PC-9 (cell line): ENCODE data around the gene RHEB. TPM values are rescaled to one million over a fixed set of nuclear protein-coding genes. Genes with fewer than 3 reads are reported as not detected.

Source experiments
- BruUV-seq: library from RNA; stranded (reverse); fragments of 400-500 nt; replicated peaks from 2 replicates; lab custom pipeline; 2021; lab: Mats Ljungman, UMichigan
- CTCF ChIA-PET: fragments of 300-600 bp; sonication (Branson Sonifier 250); formaldehyde crosslinking; loops from one replicate; lab custom pipeline; 2022; ENCODE audit warnings: antibody characterized with exemption; lab: Charles Lee
- POLR2A ChIA-PET: fragments of 300-600 bp; sonication (Branson Sonifier 250); formaldehyde crosslinking; loops from one replicate; lab custom pipeline; 2022; ENCODE audit warnings: antibody characterized with exemption; ENCODE audit not compliant: unreplicated experiment; lab: Charles Lee
- DNase-seq, 2 experiments: peaks; one replicate each; pipeline versions ENCODE4 v3.0.0 to v3.0.0-alpha.2; 2015 to 2022; ENCODE audit warnings: mixed read lengths in 1 of 2
- H2AFZ ChIP-seq: fragments of 200-600 bp; sonication (generic); 2 replicates; pipeline ENCODE4 v1.8.1; 2017; ENCODE audit warnings: antibody characterized with exemption
- H3F3A ChIP-seq: fragments of 200-600 bp; sonication (generic); 2 replicates; pipeline ENCODE4 v1.8.1; 2017; ENCODE audit warnings: antibody characterized with exemption, mild to moderate bottlenecking, low read depth; ENCODE audit not compliant: insufficient read depth
- H3K27ac ChIP-seq: fragments of 200-600 bp; sonication (generic); 2 replicates; pipeline ENCODE4 v1.6.1; 2016; ENCODE audit warnings: mixed run types
- H3K27me3 ChIP-seq: fragments of 200-600 bp; sonication (generic); 2 replicates; pipeline ENCODE4 v1.6.1; 2016; ENCODE audit warnings: low read depth, mixed run types; ENCODE audit not compliant: insufficient read depth
- H3K36me3 ChIP-seq: fragments of 200-600 bp; sonication (generic); 2 replicates; pipeline ENCODE4 v1.6.1; 2016; ENCODE audit warnings: low read depth, mixed run types
- H3K4me1 ChIP-seq: fragments of 200-600 bp; sonication (generic); replicated peaks from 2 replicates; pipeline ENCODE4 v1.6.1; 2016; ENCODE audit warnings: mixed run types; ENCODE audit not compliant: insufficient read depth
- H3K4me2 ChIP-seq: fragments of 200-600 bp; sonication (generic); 2 replicates; pipeline ENCODE4 v1.6.1; 2017; ENCODE audit warnings: mixed run types
- H3K4me3 ChIP-seq: fragments of 200-600 bp; sonication (generic); 2 replicates; pipeline ENCODE4 v1.6.1; 2016; ENCODE audit warnings: mixed run types
- H3K79me2 ChIP-seq: fragments of 200-600 bp; sonication (generic); 2 replicates; pipeline ENCODE4 v1.6.1; 2017; ENCODE audit warnings: low read depth, mixed run types
- H3K9me2 ChIP-seq: fragments of 200-600 bp; sonication (generic); 2 replicates; pipeline ENCODE4 v1.8.1; 2017; ENCODE audit warnings: mild to moderate bottlenecking; ENCODE audit not compliant: insufficient read depth
- H3K9me3 ChIP-seq: fragments of 200-600 bp; sonication (generic); 2 replicates; pipeline ENCODE4 v1.8.1; 2016; ENCODE audit warnings: low read depth; ENCODE audit not compliant: insufficient read depth
- H4K20me1 ChIP-seq: fragments of 200-600 bp; sonication (generic); 2 replicates; pipeline ENCODE4 v1.8.1; 2017; ENCODE audit not compliant: insufficient read depth
- EZH2 ChIP-seq: fragments of 200-600 bp; sonication (generic); IDR thresholded peaks from 2 replicates; pipeline ENCODE4 v1.8.0; 2017; ENCODE audit warnings: antibody characterized with exemption, low read depth
- intact Hi-C: fragments of 100-400 bp; cut with micrococcal nuclease; formaldehyde crosslinking; loops from one replicate; pipeline ENCODE4 v1.10.0; 2022; ENCODE audit not compliant: unreplicated experiment
- total RNA-seq: library from RNA; stranded (reverse); gene quantifications from 2 replicates; pipeline ENCODE4 v1.2.3, GENCODE V29; 2021
- TF ChIP-seq, protein P1 (sequence below): fragments of 200-600 bp; sonication (generic); conservative IDR thresholded peaks from 2 replicates; pipeline ENCODE4 v1.6.1; 2017; ENCODE audit warnings: mixed run types, antibody characterized with exemption, mild to moderate bottlenecking, moderate library complexity

RHEB gene
- total RNA-seq, 1 experiment from 2014 or later, result 202 TPM

DNA sequence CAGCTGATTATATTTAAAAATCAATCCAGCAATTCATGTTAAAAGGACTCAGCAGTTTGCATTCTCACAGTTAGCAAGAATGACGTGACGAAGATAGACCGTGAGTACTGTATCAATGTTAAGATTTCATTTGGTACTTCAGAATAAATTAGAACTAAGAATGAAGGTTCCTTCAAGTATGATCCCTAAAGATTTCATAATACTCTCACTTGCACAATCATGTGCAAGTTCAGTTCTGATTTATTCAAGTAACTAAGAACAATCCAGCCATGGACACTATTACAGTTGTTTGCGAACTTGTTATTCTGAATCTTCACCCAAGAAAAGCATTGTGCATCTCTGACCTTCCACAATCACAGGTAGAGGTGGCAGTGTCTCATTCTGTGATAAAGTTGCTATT, 7.7 kb downstream of the RHEB start:
- ChIA-PET CTCF (no interaction called here), POLR2A (no interaction called here)
- H3K9me2 ChIP-seq, result no peaks in the 10 kb centered on the region
- peaks cover 100% of the 10 kb centered on the region for H3K79me2 ChIP-seq
- DNase-seq, result no peak
- peaks cover 26% of the 10 kb centered on the region for H3K36me3 ChIP-seq
- intact Hi-C loops, result loop anchor here (5.0 kb wide), 1 partner anchor 160 kb away; no protein-coding TSS in a partner anchor
- H4K20me1 ChIP-seq, result peaks cover 100% of the 10 kb centered on the region
- H3K9me3 ChIP-seq, result no peaks in the 10 kb centered on the region
- no peaks in the 10 kb centered on the region for H3K27me3 ChIP-seq
- H3F3A ChIP-seq, result peaks cover 14% of the 10 kb centered on the region; the same call in 1 of the 2 replicates
- no peak overlapping the region for H3K4me2 ChIP-seq
- TF ChIP-seq, protein P1, sequence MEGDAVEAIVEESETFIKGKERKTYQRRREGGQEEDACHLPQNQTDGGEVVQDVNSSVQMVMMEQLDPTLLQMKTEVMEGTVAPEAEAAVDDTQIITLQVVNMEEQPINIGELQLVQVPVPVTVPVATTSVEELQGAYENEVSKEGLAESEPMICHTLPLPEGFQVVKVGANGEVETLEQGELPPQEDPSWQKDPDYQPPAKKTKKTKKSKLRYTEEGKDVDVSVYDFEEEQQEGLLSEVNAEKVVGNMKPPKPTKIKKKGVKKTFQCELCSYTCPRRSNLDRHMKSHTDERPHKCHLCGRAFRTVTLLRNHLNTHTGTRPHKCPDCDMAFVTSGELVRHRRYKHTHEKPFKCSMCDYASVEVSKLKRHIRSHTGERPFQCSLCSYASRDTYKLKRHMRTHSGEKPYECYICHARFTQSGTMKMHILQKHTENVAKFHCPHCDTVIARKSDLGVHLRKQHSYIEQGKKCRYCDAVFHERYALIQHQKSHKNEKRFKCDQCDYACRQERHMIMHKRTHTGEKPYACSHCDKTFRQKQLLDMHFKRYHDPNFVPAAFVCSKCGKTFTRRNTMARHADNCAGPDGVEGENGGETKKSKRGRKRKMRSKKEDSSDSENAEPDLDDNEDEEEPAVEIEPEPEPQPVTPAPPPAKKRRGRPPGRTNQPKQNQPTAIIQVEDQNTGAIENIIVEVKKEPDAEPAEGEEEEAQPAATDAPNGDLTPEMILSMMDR, result no peak
- TF ChIP-seq EZH2, result no peak
- H3K4me1 ChIP-seq, result peaks cover 34% of the 10 kb centered on the region
- no peak overlapping the region for H2AFZ ChIP-seq
- BruUV-seq, result no TSS peak
- no peak overlapping the region for H3K4me3 ChIP-seq
- no peak overlapping the region for H3K27ac ChIP-seq

DNA sequence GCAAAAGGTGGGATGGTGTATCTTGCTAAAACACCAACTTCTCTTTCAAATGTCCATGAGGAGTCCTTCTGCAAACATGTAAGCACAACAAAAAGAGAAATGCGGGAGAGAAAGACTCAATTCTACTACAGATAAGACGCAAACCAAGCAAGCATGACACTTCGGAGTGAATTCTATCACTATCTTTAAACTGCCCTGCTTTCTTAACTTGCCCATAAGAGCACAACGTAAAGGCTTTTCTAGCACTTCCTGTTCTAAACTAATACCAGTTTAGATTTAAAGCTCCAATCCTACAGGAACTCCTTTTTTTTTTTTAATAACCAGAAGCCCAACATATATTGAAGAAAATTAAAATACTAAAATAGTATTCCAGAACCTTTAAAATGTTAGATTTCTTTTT, 8.4 kb downstream of the RHEB start:
- POLR2A ChIA-PET, result no interaction called here
- intact Hi-C loops, result loop anchor here (5.0 kb wide), 1 partner anchor 159 kb away; no protein-coding TSS in a partner anchor

GRCh38 chr7:151509670-151510333, 9.9 kb downstream of the RHEB start:
- no peaks in the 10 kb centered on the region for H3K27me3 ChIP-seq
- H4K20me1 ChIP-seq, result peaks cover 99% of the 10 kb centered on the region
- peaks cover 32% of the 10 kb centered on the region for H3K4me1 ChIP-seq
- no peak overlapping the region for H3K27ac ChIP-seq
- H3K9me2 ChIP-seq, result no peaks in the 10 kb centered on the region
- BruUV-seq, result no TSS peak
- H2AFZ ChIP-seq, result no peak overlapping the region
- POLR2A ChIA-PET, result interaction anchor here (0.6 to 0.8 kb wide), 2 partner anchors 10 to 50 kb away, joined by 3 to 11 read pairs; partner anchors contain the start of gene RHEB
- H3K9me3 ChIP-seq, result no peaks in the 10 kb centered on the region
- peak in 1 of 2 experiments; percentile 11 for DNase-seq
- TF ChIP-seq EZH2, result no peak
- TF ChIP-seq, protein P1, result no peak
- H3K4me3 ChIP-seq, result no peak overlapping the region
- H3K79me2 ChIP-seq, result peaks cover 100% of the 10 kb centered on the region
- no peak overlapping the region for H3K4me2 ChIP-seq
- CTCF ChIA-PET, result interaction anchor here (0.6 kb wide), 1 partner anchor 22 kb away, joined by 3 read pairs; no protein-coding TSS in a partner anchor
- intact Hi-C loops, result loop anchor here (5.0 kb wide), 1 partner anchor 158 kb away; no protein-coding TSS in a partner anchor
- H3K36me3 ChIP-seq, result peaks cover 15% of the 10 kb centered on the region; the same call in 1 of the 2 replicates
- H3F3A ChIP-seq, result peaks cover 35% of the 10 kb centered on the region

More for the DNA sequence above, 8.4 kb downstream of the RHEB start:
- peaks cover 21% of the 10 kb centered on the region; the same call in 1 of the 2 replicates for H3F3A ChIP-seq
- no peak overlapping the region for H3K4me2 ChIP-seq
- no peaks in the 10 kb centered on the region for H3K9me3 ChIP-seq
- H2AFZ ChIP-seq, result no peak overlapping the region
- no peak for DNase-seq
- no peak overlapping the region for H3K4me3 ChIP-seq
- H3K36me3 ChIP-seq, result peaks cover 26% of the 10 kb centered on the region
- peaks cover 100% of the 10 kb centered on the region for H4K20me1 ChIP-seq
- H3K4me1 ChIP-seq, result peaks cover 32% of the 10 kb centered on the region
- peaks cover 100% of the 10 kb centered on the region for H3K79me2 ChIP-seq
- no peaks in the 10 kb centered on the region for H3K9me2 ChIP-seq
- H3K27me3 ChIP-seq, result no peaks in the 10 kb centered on the region
- TF ChIP-seq, protein P1, result no peak
- no peak for TF ChIP-seq EZH2
- no peak overlapping the region for H3K27ac ChIP-seq
- CTCF ChIA-PET, result no interaction called here
- no TSS peak for BruUV-seq
